HEK293 (cell line): ENCODE results near the gene TXNL1.

Experiments used
- CTCF ChIA-PET: fragments of 350-600 bp; formaldehyde crosslinking; extraction: SDS; loops from one replicate; lab custom pipeline; 2021; ENCODE audit warnings: antibody characterized with exemption; lab: Yijun Ruan, JAX
- POLR2A ChIA-PET: fragments of 300-600 bp; formaldehyde crosslinking; extraction: SDS; loops from one replicate; lab custom pipeline; 2020; ENCODE audit warnings: antibody characterized with exemption, inconsistent platforms; lab: Yijun Ruan, JAX
- H3K27ac ChIP-seq: fragments of 200-500 bp; sonication (Bioruptor generic); 2 replicates; pipeline ENCODE4 v1.5.1; 2014; ENCODE audit warnings: low read depth, low read length, control low read depth, inconsistent platforms; ENCODE audit errors: extremely low read depth
- H3K36me3 ChIP-seq, 2 experiments: fragments of 200-500 bp in 1 of 2; sonication (Bioruptor generic) in 1 of 2; 1 replicate in 1 of 2; 2 replicates in 1 of 2; pipeline ENCODE4 v1.5.1; 2014 to 2017; ENCODE audit warnings: inconsistent platforms in 2 of 2, low read length in 2 of 2; ENCODE audit not compliant: control insufficient read depth in 2 of 2, insufficient read depth in 1 of 2
- H3K4me1 ChIP-seq: fragments of 200-500 bp; sonication (Bioruptor generic); 2 replicates; pipeline ENCODE4 v1.5.1; 2014; ENCODE audit warnings: mild to moderate bottlenecking, low read length, inconsistent platforms; ENCODE audit not compliant: control insufficient read depth, insufficient read depth
- H3K4me3 ChIP-seq: 2 replicates; pipeline ENCODE4 v1.5.1; 2011; ENCODE audit warnings: low read depth, mild to moderate bottlenecking, control low read depth, low read length, moderate library complexity
- H3K9me3 ChIP-seq: fragments of 200-500 bp; sonication (Bioruptor generic); 2 replicates; pipeline ENCODE4 v1.5.1; 2014; ENCODE audit warnings: low read depth, low read length, inconsistent platforms; ENCODE audit not compliant: control insufficient read depth, insufficient read depth
- BCL11A ChIP-seq: fragments of 450-650 bp; formaldehyde crosslinking; IDR thresholded peaks from 2 replicates; pipeline ENCODE4 v1.5.1; 2016; ENCODE audit warnings: low read depth, missing biosample characterization, missing genetic modification characterization
- OVOL3 ChIP-seq: fragments of 450-650 bp; formaldehyde crosslinking; IDR thresholded peaks from 2 replicates; pipeline ENCODE4 v1.5.1; 2016; ENCODE audit warnings: missing biosample characterization, missing genetic modification characterization
- SCRT1 ChIP-seq: fragments of 450-650 bp; formaldehyde crosslinking; IDR thresholded peaks from 2 replicates; pipeline ENCODE4 v1.5.1; 2016; ENCODE audit warnings: missing biosample characterization, missing genetic modification characterization, borderline replicate concordance
- SETDB1 ChIP-seq: IDR thresholded peaks from one replicate; pipeline ENCODE4 v1.6.1; 2017; ENCODE audit warnings: mild to moderate bottlenecking, low read length, moderate library complexity, mixed read lengths; ENCODE audit not compliant: insufficient read length
- SP3 ChIP-seq: fragments of 450-650 bp; formaldehyde crosslinking; IDR thresholded peaks from 2 replicates; pipeline ENCODE4 v1.5.1; 2016; ENCODE audit warnings: missing biosample characterization, missing genetic modification characterization
- ZBTB1 ChIP-seq: fragments of 450-650 bp; formaldehyde crosslinking; IDR thresholded peaks from 2 replicates; pipeline ENCODE4 v1.5.1; 2016; ENCODE audit warnings: missing biosample characterization, missing genetic modification characterization
- ZBTB20 ChIP-seq: fragments of 450-650 bp; formaldehyde crosslinking; IDR thresholded peaks from 2 replicates; pipeline ENCODE4 v1.5.1; 2016; ENCODE audit warnings: missing biosample characterization, missing genetic modification characterization
- ZIC2 ChIP-seq: fragments of 450-650 bp; formaldehyde crosslinking; IDR thresholded peaks from 2 replicates; pipeline ENCODE4 v1.5.1; 2016; ENCODE audit warnings: missing biosample characterization, missing genetic modification characterization
- ZNF184 ChIP-seq: fragments of 450-650 bp; IDR thresholded peaks from 2 replicates; pipeline ENCODE4 v1.5.1; 2018; ENCODE audit warnings: missing biosample characterization, mild to moderate bottlenecking, missing genetic modification characterization
- ZNF2 ChIP-seq: fragments of 450-650 bp; formaldehyde crosslinking; IDR thresholded peaks from 2 replicates; pipeline ENCODE4 v1.5.1; 2016; ENCODE audit warnings: missing biosample characterization, missing genetic modification characterization
- ZNF239 ChIP-seq: fragments of 450-650 bp; formaldehyde crosslinking; IDR thresholded peaks from 2 replicates; pipeline ENCODE4 v1.5.1; 2016; ENCODE audit warnings: missing biosample characterization, missing genetic modification characterization
- ZNF24 ChIP-seq: fragments of 450-650 bp; formaldehyde crosslinking; IDR thresholded peaks from 2 replicates; pipeline ENCODE4 v1.5.1; 2016; ENCODE audit warnings: missing biosample characterization, missing genetic modification characterization
- ZNF266 ChIP-seq: fragments of 450-650 bp; formaldehyde crosslinking; IDR thresholded peaks from 2 replicates; pipeline ENCODE4 v1.5.1; 2016; ENCODE audit warnings: missing biosample characterization, missing genetic modification characterization, low read depth
- ZNF302 ChIP-seq: fragments of 450-650 bp; formaldehyde crosslinking; IDR thresholded peaks from 2 replicates; pipeline ENCODE4 v1.5.1; 2016; ENCODE audit warnings: missing biosample characterization, missing genetic modification characterization, low read depth
- ZNF404 ChIP-seq: fragments of 450-650 bp; formaldehyde crosslinking; IDR thresholded peaks from 2 replicates; pipeline ENCODE4 v1.5.1; 2017; ENCODE audit warnings: missing biosample characterization, missing genetic modification characterization
- ZNF423 ChIP-seq: fragments of 450-650 bp; formaldehyde crosslinking; IDR thresholded peaks from 2 replicates; pipeline ENCODE4 v1.5.1; 2016; ENCODE audit warnings: missing biosample characterization, missing genetic modification characterization
- ZNF544 ChIP-seq: fragments of 450-650 bp; formaldehyde crosslinking; IDR thresholded peaks from 2 replicates; pipeline ENCODE4 v1.5.0; 2017; ENCODE audit warnings: missing biosample characterization, missing genetic modification characterization
- ZNF596 ChIP-seq: fragments of 450-650 bp; IDR thresholded peaks from 2 replicates; pipeline ENCODE4 v1.5.0; 2018; ENCODE audit warnings: missing biosample characterization, mild to moderate bottlenecking, missing genetic modification characterization, moderate library complexity
- ZNF600 ChIP-seq: fragments of 450-650 bp; formaldehyde crosslinking; IDR thresholded peaks from 2 replicates; pipeline ENCODE4 v1.5.1; 2016; ENCODE audit warnings: missing biosample characterization, missing genetic modification characterization
- ZNF629 ChIP-seq: fragments of 450-650 bp; formaldehyde crosslinking; IDR thresholded peaks from 2 replicates; pipeline ENCODE4 v1.5.1; 2017; ENCODE audit warnings: missing biosample characterization, missing genetic modification characterization
- ZNF654 ChIP-seq: fragments of 450-650 bp; formaldehyde crosslinking; IDR thresholded peaks from 2 replicates; pipeline ENCODE4 v1.5.1; 2016; ENCODE audit warnings: low read depth, missing biosample characterization, missing genetic modification characterization
- ZNF837 ChIP-seq: fragments of 450-650 bp; formaldehyde crosslinking; IDR thresholded peaks from 2 replicates; pipeline ENCODE4 v1.5.1; 2016; ENCODE audit warnings: missing biosample characterization, missing genetic modification characterization
- TF ChIP-seq, protein P1 (sequence below): fragments of 450-650 bp; formaldehyde crosslinking; IDR thresholded peaks from 2 replicates; pipeline ENCODE4 v1.5.1; 2017; ENCODE audit warnings: missing biosample characterization, mild to moderate bottlenecking, missing genetic modification characterization, moderate library complexity
- TF ChIP-seq, protein P2 (sequence below): fragments of 450-650 bp; formaldehyde crosslinking; IDR thresholded peaks from 2 replicates; pipeline ENCODE4 v1.5.1; 2016; ENCODE audit warnings: missing biosample characterization, missing genetic modification characterization
- TF ChIP-seq, protein P3 (sequence below): fragments of 450-650 bp; formaldehyde crosslinking; IDR thresholded peaks from 2 replicates; pipeline ENCODE4 v1.5.1; 2016; ENCODE audit warnings: missing biosample characterization, missing genetic modification characterization
- TF ChIP-seq, protein P4 (sequence below): fragments of 450-650 bp; formaldehyde crosslinking; IDR thresholded peaks from 2 replicates; pipeline ENCODE4 v1.5.1; 2016; ENCODE audit warnings: missing biosample characterization, missing genetic modification characterization
- TF ChIP-seq, protein P5 (sequence below): fragments of 450-650 bp; formaldehyde crosslinking; IDR thresholded peaks from 2 replicates; pipeline ENCODE4; 2016; ENCODE audit warnings: missing biosample characterization, missing genetic modification characterization
- TF ChIP-seq, protein P6 (sequence below): fragments of 450-650 bp; formaldehyde crosslinking; IDR thresholded peaks from 2 replicates; pipeline ENCODE4 v1.5.1; 2016; ENCODE audit warnings: missing biosample characterization, missing genetic modification characterization, low read depth
- TF ChIP-seq, protein P7 (sequence below): fragments of 450-650 bp; formaldehyde crosslinking; IDR thresholded peaks from 2 replicates; pipeline ENCODE4 v1.5.1; 2017; ENCODE audit warnings: missing biosample characterization, missing genetic modification characterization

The TXNL1 gene

DNA sequence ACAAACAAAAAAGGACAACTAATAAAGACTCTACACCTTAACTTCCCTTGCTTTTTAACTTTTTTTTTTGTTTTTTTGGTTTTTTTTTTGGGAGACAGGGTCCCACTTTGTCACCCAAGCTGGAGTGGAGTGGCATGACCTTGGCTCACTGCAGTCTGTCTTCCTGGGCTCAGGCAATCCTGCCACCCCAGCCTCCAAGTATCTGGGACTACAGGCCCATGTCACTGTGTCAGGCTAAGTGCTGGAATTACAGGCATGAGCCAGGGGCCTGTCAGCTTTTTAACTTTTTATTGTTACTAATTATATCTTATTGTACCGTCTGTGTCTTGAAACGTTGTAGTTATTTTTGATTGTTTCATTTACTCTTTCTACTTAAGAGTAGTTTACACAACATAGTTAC, 38.2 kb upstream of the TXNL1 start:
- CTCF ChIA-PET: no interaction called here

DNA sequence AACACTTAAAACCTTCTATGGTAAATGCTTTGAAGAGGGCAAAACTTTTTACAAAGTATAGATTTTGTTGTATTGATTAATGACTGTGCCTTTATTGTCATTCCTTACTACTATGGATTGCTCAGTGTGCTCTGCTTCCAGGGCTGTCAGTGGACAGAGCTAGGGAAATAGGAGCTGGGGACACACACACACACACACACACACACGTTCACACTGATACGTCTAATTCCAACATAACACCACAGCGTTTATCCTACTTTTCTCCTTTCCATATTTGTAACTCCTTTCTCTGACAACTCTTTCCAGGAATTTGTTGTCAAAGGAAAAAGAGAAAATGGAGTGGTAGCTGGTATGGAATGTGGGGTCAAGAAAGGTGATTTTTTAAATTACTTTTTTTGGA, 34.6 kb upstream of the TXNL1 start:
- no peak overlapping the region for H3K4me3 ChIP-seq
- CTCF ChIA-PET: no interaction called here
- POLR2A ChIA-PET: no interaction called here
- TF ChIP-seq SETDB1: no peak
- TF ChIP-seq ZNF596 (tag by site-specific recombination): no peak
- no peak for TF ChIP-seq ZNF629
- TF ChIP-seq ZNF544 (tag by site-specific recombination): no peak
- no peak for TF ChIP-seq ZNF266 (tag by site-specific recombination)
- TF ChIP-seq ZBTB1 (tag by site-specific recombination): no peak
- no peak for TF ChIP-seq OVOL3 (tag by site-specific recombination)
- TF ChIP-seq ZNF239 (tag by site-specific recombination): no peak
- TF ChIP-seq ZNF837 (tag by site-specific recombination): no peak
- TF ChIP-seq, protein P1, sequence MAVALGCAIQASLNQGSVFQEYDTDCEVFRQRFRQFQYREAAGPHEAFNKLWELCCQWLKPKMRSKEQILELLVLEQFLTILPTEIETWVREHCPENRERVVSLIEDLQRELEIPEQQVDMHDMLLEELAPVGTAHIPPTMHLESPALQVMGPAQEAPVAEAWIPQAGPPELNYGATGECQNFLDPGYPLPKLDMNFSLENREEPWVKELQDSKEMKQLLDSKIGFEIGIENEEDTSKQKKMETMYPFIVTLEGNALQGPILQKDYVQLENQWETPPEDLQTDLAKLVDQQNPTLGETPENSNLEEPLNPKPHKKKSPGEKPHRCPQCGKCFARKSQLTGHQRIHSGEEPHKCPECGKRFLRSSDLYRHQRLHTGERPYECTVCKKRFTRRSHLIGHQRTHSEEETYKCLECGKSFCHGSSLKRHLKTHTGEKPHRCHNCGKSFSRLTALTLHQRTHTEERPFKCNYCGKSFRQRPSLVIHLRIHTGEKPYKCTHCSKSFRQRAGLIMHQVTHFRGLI (tag by site-specific recombination): no peak
- TF ChIP-seq, protein P2, sequence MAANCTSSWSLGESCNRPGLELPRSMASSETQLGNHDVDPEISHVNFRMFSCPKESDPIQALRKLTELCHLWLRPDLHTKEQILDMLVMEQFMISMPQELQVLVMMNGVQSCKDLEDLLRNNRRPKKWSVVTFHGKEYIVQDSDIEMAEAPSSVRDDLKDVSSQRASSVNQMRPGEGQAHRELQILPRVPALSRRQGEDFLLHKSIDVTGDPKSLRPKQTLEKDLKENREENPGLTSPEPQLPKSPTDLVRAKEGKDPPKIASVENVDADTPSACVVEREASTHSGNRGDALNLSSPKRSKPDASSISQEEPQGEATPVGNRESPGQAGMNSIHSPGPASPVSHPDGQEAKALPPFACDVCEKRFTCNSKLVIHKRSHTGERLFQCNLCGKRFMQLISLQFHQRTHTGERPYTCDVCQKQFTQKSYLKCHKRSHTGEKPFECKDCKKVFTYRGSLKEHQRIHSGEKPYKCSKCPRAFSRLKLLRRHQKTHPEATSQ: no peak
- no peak for TF ChIP-seq ZIC2 (tag by site-specific recombination)

More for the DNA sequence above, 38.2 kb upstream of the TXNL1 start:
- Histone ChIP-seq H3K4me1 (no peaks in the 10 kb centered on the region), H3K27ac (no peak overlapping the region), H3K36me3 (peaks cover 0 to 4% of the 10 kb centered on the region in 2 experiments; a peak in 1 of 3 replicates), H3K9me3 (no peaks in the 10 kb centered on the region), H3K4me3 (no peak overlapping the region)
- POLR2A ChIA-PET: no interaction called here
- TF ChIP-seq, protein P3, sequence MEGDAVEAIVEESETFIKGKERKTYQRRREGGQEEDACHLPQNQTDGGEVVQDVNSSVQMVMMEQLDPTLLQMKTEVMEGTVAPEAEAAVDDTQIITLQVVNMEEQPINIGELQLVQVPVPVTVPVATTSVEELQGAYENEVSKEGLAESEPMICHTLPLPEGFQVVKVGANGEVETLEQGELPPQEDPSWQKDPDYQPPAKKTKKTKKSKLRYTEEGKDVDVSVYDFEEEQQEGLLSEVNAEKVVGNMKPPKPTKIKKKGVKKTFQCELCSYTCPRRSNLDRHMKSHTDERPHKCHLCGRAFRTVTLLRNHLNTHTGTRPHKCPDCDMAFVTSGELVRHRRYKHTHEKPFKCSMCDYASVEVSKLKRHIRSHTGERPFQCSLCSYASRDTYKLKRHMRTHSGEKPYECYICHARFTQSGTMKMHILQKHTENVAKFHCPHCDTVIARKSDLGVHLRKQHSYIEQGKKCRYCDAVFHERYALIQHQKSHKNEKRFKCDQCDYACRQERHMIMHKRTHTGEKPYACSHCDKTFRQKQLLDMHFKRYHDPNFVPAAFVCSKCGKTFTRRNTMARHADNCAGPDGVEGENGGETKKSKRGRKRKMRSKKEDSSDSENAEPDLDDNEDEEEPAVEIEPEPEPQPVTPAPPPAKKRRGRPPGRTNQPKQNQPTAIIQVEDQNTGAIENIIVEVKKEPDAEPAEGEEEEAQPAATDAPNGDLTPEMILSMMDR (tag by site-specific recombination): no peak
- TF ChIP-seq ZNF544 (tag by site-specific recombination): no peak
- TF ChIP-seq ZNF2: no peak
- TF ChIP-seq ZNF404 (tag by site-specific recombination): no peak
- no peak for TF ChIP-seq SP3 (tag by site-specific recombination)
- TF ChIP-seq ZNF24 (tag by site-specific recombination): no peak
- no peak for TF ChIP-seq ZNF184
- TF ChIP-seq, protein P4, sequence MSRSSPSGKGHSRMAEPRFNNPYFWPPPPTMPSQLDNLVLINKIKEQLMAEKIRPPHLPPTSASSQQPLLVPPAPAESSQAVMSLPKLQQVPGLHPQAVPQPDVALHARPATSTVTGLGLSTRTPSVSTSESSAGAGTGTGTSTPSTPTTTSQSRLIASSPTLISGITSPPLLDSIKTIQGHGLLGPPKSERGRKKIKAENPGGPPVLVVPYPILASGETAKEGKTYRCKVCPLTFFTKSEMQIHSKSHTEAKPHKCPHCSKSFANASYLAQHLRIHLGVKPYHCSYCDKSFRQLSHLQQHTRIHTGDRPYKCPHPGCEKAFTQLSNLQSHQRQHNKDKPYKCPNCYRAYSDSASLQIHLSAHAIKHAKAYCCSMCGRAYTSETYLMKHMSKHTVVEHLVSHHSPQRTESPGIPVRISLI (tag by site-specific recombination): no peak
- TF ChIP-seq ZNF600: no peak
- no peak for TF ChIP-seq ZNF423 (tag by site-specific recombination)
- no peak for TF ChIP-seq ZBTB20
- no peak for TF ChIP-seq BCL11A (tag by site-specific recombination)
- TF ChIP-seq SCRT1 (tag by site-specific recombination): no peak
- TF ChIP-seq ZNF302 (tag by site-specific recombination): no peak
- TF ChIP-seq, protein P5, sequence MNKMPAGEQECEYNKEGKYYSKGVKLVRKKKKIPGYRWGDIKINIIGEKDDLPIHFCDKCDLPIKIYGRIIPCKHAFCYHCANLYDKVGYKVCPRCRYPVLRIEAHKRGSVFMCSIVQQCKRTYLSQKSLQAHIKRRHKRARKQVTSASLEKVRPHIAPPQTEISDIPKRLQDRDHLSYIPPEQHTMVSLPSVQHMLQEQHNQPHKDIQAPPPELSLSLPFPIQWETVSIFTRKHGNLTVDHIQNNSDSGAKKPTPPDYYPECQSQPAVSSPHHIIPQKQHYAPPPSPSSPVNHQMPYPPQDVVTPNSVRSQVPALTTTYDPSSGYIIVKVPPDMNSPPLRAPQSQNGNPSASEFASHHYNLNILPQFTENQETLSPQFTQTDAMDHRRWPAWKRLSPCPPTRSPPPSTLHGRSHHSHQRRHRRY (tag by site-specific recombination): no peak
- TF ChIP-seq, protein P6, sequence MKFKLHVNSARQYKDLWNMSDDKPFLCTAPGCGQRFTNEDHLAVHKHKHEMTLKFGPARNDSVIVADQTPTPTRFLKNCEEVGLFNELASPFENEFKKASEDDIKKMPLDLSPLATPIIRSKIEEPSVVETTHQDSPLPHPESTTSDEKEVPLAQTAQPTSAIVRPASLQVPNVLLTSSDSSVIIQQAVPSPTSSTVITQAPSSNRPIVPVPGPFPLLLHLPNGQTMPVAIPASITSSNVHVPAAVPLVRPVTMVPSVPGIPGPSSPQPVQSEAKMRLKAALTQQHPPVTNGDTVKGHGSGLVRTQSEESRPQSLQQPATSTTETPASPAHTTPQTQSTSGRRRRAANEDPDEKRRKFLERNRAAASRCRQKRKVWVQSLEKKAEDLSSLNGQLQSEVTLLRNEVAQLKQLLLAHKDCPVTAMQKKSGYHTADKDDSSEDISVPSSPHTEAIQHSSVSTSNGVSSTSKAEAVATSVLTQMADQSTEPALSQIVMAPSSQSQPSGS: no peak
- TF ChIP-seq ZNF654 (tag by site-specific recombination): no peak
- no peak for TF ChIP-seq ZNF239 (tag by site-specific recombination)
- TF ChIP-seq, protein P7, sequence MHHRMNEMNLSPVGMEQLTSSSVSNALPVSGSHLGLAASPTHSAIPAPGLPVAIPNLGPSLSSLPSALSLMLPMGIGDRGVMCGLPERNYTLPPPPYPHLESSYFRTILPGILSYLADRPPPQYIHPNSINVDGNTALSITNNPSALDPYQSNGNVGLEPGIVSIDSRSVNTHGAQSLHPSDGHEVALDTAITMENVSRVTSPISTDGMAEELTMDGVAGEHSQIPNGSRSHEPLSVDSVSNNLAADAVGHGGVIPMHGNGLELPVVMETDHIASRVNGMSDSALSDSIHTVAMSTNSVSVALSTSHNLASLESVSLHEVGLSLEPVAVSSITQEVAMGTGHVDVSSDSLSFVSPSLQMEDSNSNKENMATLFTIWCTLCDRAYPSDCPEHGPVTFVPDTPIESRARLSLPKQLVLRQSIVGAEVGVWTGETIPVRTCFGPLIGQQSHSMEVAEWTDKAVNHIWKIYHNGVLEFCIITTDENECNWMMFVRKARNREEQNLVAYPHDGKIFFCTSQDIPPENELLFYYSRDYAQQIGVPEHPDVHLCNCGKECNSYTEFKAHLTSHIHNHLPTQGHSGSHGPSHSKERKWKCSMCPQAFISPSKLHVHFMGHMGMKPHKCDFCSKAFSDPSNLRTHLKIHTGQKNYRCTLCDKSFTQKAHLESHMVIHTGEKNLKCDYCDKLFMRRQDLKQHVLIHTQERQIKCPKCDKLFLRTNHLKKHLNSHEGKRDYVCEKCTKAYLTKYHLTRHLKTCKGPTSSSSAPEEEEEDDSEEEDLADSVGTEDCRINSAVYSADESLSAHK: no peak

More for the DNA sequence above, 34.6 kb upstream of the TXNL1 start:
- Histone ChIP-seq H3K36me3 (peaks cover 0 to 4% of the 10 kb centered on the region in 2 experiments; a peak in 1 of 3 replicates), H3K4me1 (no peaks in the 10 kb centered on the region), H3K27ac (no peak overlapping the region), H3K9me3 (no peaks in the 10 kb centered on the region)
